GM12878 (cell line): ENCODE measurements around the gene CALD1. TPM values are rescaled to one million over a fixed set of nuclear protein-coding genes. Genes with fewer than 3 reads are reported as not detected.

Experiments used
- ATAC-seq: fragments of 200-7000 bp; cut with Tn5 transposase; 3 replicates; pipeline ENCODE4 v1.9.1; 2020; ENCODE audit warnings: mild to moderate bottlenecking, moderate library complexity
- BruUV-seq: library from RNA; stranded (reverse); fragments of 400-500 nt; replicated peaks from 2 replicates; lab custom pipeline; 2021; lab: Mats Ljungman, UMichigan
- CTCF ChIA-PET: fragments of 300-600 bp; sonication (Branson Sonifier 250); formaldehyde crosslinking; extraction: SDS; loops from one replicate; lab custom pipeline; 2021; ENCODE audit warnings: inconsistent platforms; lab: Yijun Ruan, JAX
- POLR2A ChIA-PET: fragments of 350-600 bp; formaldehyde crosslinking; extraction: SDS; loops from one replicate; lab custom pipeline; 2021; ENCODE audit warnings: inconsistent platforms; lab: Charles Lee
- RAD21 ChIA-PET: fragments of 300-600 bp; sonication (Branson Sonifier 250); formaldehyde crosslinking; loops from one replicate; lab custom pipeline; 2023; ENCODE audit warnings: antibody characterized with exemption; ENCODE audit not compliant: unreplicated experiment; lab: Charles Lee
- SMC1A ChIA-PET: fragments of 300-600 bp; sonication (Branson Sonifier 250); formaldehyde crosslinking; loops from one replicate; lab custom pipeline; 2023; ENCODE audit not compliant: unreplicated experiment, uncharacterized antibody; lab: Charles Lee
- DNase-seq: peaks from one replicate; pipeline ENCODE4 v3.0.0-alpha.2; 2011; ENCODE audit warnings: low read depth, low spot score
- FAIRE-seq: peaks from 3 replicates; lab custom pipeline; 2011; peaks lifted over from hg19 to GRCh38; lab: Jason Lieb, UNC
- H2AFZ ChIP-seq: 2 replicates; pipeline ENCODE4 v1.6.0; 2011; ENCODE audit warnings: low read depth, low read length, control low read depth; ENCODE audit not compliant: control insufficient read depth
- H3K27ac ChIP-seq: 2 replicates; pipeline ENCODE4 v1.5.1; 2011; ENCODE audit warnings: control low read depth; ENCODE audit not compliant: control insufficient read depth, insufficient read depth
- H3K27me3 ChIP-seq, 2 experiments: replicated peaks in 1 of 2; 2 replicates each; pipeline versions ENCODE4 v1.6.0 to v1.6.1; 2011; ENCODE audit warnings: low read length in 1 of 2; ENCODE audit not compliant: control insufficient read depth in 2 of 2, insufficient read depth in 2 of 2
- H3K36me3 ChIP-seq, 2 experiments: 2 replicates each; pipeline ENCODE4 v1.5.1; 2011; ENCODE audit warnings: low read length in 1 of 2; ENCODE audit not compliant: control insufficient read depth in 2 of 2, insufficient read depth in 2 of 2
- H3K4me1 ChIP-seq: 2 replicates; pipeline ENCODE4 v1.6.1; 2011; ENCODE audit warnings: mild to moderate bottlenecking, low read length, moderate library complexity, mixed read lengths; ENCODE audit not compliant: control insufficient read depth, insufficient read depth
- H3K4me2 ChIP-seq: 2 replicates; pipeline ENCODE4 v1.6.0; 2011; ENCODE audit warnings: control low read depth; ENCODE audit not compliant: control insufficient read depth, insufficient read depth
- H3K4me3 ChIP-seq: fragments of 200-600 bp; sonication (generic); 2 replicates; pipeline ENCODE4 v1.5.1; 2016
- H3K79me2 ChIP-seq: 2 replicates; pipeline ENCODE4 v1.6.0; 2011; ENCODE audit warnings: low read length; ENCODE audit not compliant: control insufficient read depth, insufficient read depth
- H3K9ac ChIP-seq: 2 replicates; pipeline ENCODE4 v1.8.0; 2011; ENCODE audit warnings: low read length, control low read depth, mixed read lengths; ENCODE audit not compliant: control insufficient read depth, insufficient read depth
- H3K9me3 ChIP-seq: replicated peaks from 3 replicates; pipeline ENCODE4 v1.5.1; 2011; ENCODE audit warnings: mild to moderate bottlenecking, low read length; ENCODE audit not compliant: control insufficient read depth, insufficient read depth
- H4K20me1 ChIP-seq: 2 replicates; pipeline ENCODE4 v1.6.0; 2011; ENCODE audit not compliant: control insufficient read depth, insufficient read depth
- E4F1 ChIP-seq: fragments of 450-650 bp; IDR thresholded peaks from 2 replicates; pipeline ENCODE4 v1.6.1; 2018; ENCODE audit warnings: borderline replicate concordance, mild to moderate bottlenecking; ENCODE audit not compliant: partially characterized antibody
- EP300 ChIP-seq, 2 experiments: fragments of 150-350 bp in 1 of 2; IDR thresholded peaks; 2 replicates each; pipeline ENCODE4 v1.6.1; 2011 to 2012; ENCODE audit warnings: low read depth in 2 of 2, low read length in 2 of 2, borderline replicate concordance in 1 of 2, improper control_type of control experiment in 1 of 2, inconsistent platforms in 1 of 2; ENCODE audit not compliant: control insufficient read depth in 1 of 2
- FOXM1 ChIP-seq: IDR thresholded peaks from 2 replicates; pipeline ENCODE4 v1.6.1; 2012; ENCODE audit warnings: low read depth, mild to moderate bottlenecking, inconsistent platforms, low read length, moderate library complexity
- GABPA ChIP-seq: IDR thresholded peaks from 2 replicates; pipeline ENCODE4 v1.6.1; 2014; ENCODE audit warnings: antibody characterized with exemption, low read depth, mild to moderate bottlenecking, inconsistent platforms
- GATAD2B ChIP-seq: fragments of 450-650 bp; conservative IDR thresholded peaks from 2 replicates; pipeline ENCODE4 v1.6.1; 2017; ENCODE audit warnings: low read depth, mild to moderate bottlenecking, moderate library complexity
- IRF4 ChIP-seq: IDR thresholded peaks from 2 replicates; pipeline ENCODE4 v1.6.1; 2011; ENCODE audit warnings: low read depth, low read length
- LARP7 ChIP-seq: fragments of 450-650 bp; IDR thresholded peaks from 2 replicates; pipeline ENCODE4 v1.6.1; 2017; ENCODE audit warnings: mild to moderate bottlenecking
- MLLT1 ChIP-seq: fragments of 450-650 bp; IDR thresholded peaks from 2 replicates; pipeline ENCODE4 v1.6.1; 2016; ENCODE audit warnings: mild to moderate bottlenecking
- POU2F2 ChIP-seq: IDR thresholded peaks from 3 replicates; pipeline ENCODE4 v1.6.1; 2011; ENCODE audit warnings: low read depth, mild to moderate bottlenecking, low read length, borderline replicate concordance
- RB1 ChIP-seq: fragments of 450-650 bp; formaldehyde crosslinking; IDR thresholded peaks from 2 replicates; pipeline ENCODE4 v1.6.1; 2017; ENCODE audit warnings: mild to moderate bottlenecking, borderline replicate concordance
- STAT1 ChIP-seq: fragments of 450-650 bp; conservative IDR thresholded peaks from 2 replicates; pipeline ENCODE4 v1.6.1; 2014; ENCODE audit warnings: antibody characterized with exemption, mild to moderate bottlenecking
- USF1 ChIP-seq: IDR thresholded peaks from 2 replicates; pipeline ENCODE4 v1.6.1; 2011; ENCODE audit warnings: borderline replicate concordance, low read depth, mild to moderate bottlenecking, moderate library complexity, mixed read lengths, low read length; ENCODE audit not compliant: insufficient read depth; ENCODE audit errors: extremely low read length
- ZBTB11 ChIP-seq: fragments of 450-650 bp; formaldehyde crosslinking; IDR thresholded peaks from 2 replicates; pipeline ENCODE4 v1.5.0; 2022; ENCODE audit warnings: mild to moderate bottlenecking, missing genetic modification characterization
- WGBS: methylation state at CpG from one replicate; pipeline ENCODE4 v1.1.6; 2016; ENCODE audit warnings: low lambda C conversion rate; ENCODE audit not compliant: insufficient replicate concordance, insufficient coverage; ENCODE audit errors: missing lambda C conversion rate; 5-methylcytosine and 5-hydroxymethylcytosine counted together
- in situ Hi-C: fragments of 300-500 bp; cut with MboI; formaldehyde crosslinking; loops from 9 replicates; pipeline ENCODE4 v1.14.3; 2018; ENCODE audit warnings: mixed read lengths
- intact Hi-C: fragments of 100-400 bp; cut with micrococcal nuclease; formaldehyde crosslinking; loops from one replicate; pipeline ENCODE4 v1.14.2; 2022; ENCODE audit not compliant: unreplicated experiment
- polyA plus RNA-seq, 11 experiments: library from polyadenylated mRNA; depleted of rRNA in 4 of 11; unstranded in 6 of 11; stranded (reverse) in 5 of 11; fragments of >200 nt; fragmentation: Nextera tagmentation in 4 of 11; fragmentation: Illumina TruSeq in 1 of 11; extraction: Ambion mirVana in 4 of 11; extraction: Trizol in 1 of 11; gene quantifications; 1 replicate in 1 of 11; 2 replicates in 10 of 11; pipeline versions ENCODE4 v1.2.1 to v1.2.3, GENCODE V29; 2011 to 2016; ENCODE audit warnings: inconsistent platforms in 2 of 11, missing spikeins in 2 of 11, low read depth in 1 of 11
- total RNA-seq, 4 experiments: library from RNA; depleted of rRNA in 3 of 4; stranded (reverse); fragments of >200 nt in 3 of 4; fragmentation: Illumina TruSeq in 1 of 4; extraction: Trizol in 1 of 4; gene quantifications; 2 replicates each; pipeline versions ENCODE4 v1.2.1 to v1.2.3, GENCODE V29; 2013 to 2021

The CALD1 gene
- total and polyA plus RNA-seq, 10 of the 15 experiments (the other 5 are each of a cell fraction or from before 2014, with no cell fraction given): 0.03 to 1.3 (median 0.22) TPM

- no peak overlapping the region for H3K27ac ChIP-seq
- ATAC-seq (no peak), FAIRE-seq (no peak), DNase-seq (no peak)
- no peak overlapping the region for H2AFZ ChIP-seq
- 21% methylated on average over 5 of the region's 5 CpGs for WGBS
- no peak overlapping the region for H3K4me3 ChIP-seq
- ChIA-PET CTCF (interaction anchor here (0.5 to 1.2 kb wide), 2 partner anchors 8 to 366 kb away, joined by 3 to 4 read pairs; no protein-coding TSS in a partner anchor), SMC1A (no interaction called here), RAD21 (no interaction called here), POLR2A (no interaction called here)
- no peaks in the 10 kb centered on the region for H3K79me2 ChIP-seq
- no peaks in the 10 kb centered on the region; a peak in 2 of 4 replicates for H3K27me3 ChIP-seq
- no peaks in the 10 kb centered on the region for H3K36me3 ChIP-seq
- no TSS peak for BruUV-seq
- no peaks in the 10 kb centered on the region for H3K9me3 ChIP-seq
- H3K4me2 ChIP-seq: no peak overlapping the region
- no peaks in the 10 kb centered on the region for H3K4me1 ChIP-seq
- in situ Hi-C loops (no loop called here), intact Hi-C loops (no loop called here)
- H4K20me1 ChIP-seq: no peaks in the 10 kb centered on the region
- no peak overlapping the region for H3K9ac ChIP-seq
- TF ChIP-seq EP300 (IDR thresholded peaks at IDR 0.05; ENCODE audit: borderline replicate concordance in 1 of 2, control insufficient read depth in 1 of 2, low read depth in 2 of 2, low read length in 2 of 2) (no peak), GABPA (no peak), RB1 (no peak), LARP7 (no peak), POU2F2 (no peak), USF1 (no peak), IRF4 (no peak), FOXM1 (no peak), ZBTB11 (CRISPR knock-in tag) (no peak), E4F1 (no peak), MLLT1 (no peak), GATAD2B (no peak), STAT1 (no peak)
These were observed 19.9 kb downstream of the CALD1 start for GRCh38 chr7:134799377-134799776.
